HG02571 (cell line): ENCODE data around the gene DKKL1.
"Not testable (repeated sequence)": the region's sequence is repeated elsewhere in the genome, so short reads cannot be mapped to it uniquely, and the experiment has no call there.

Experiments used
- ATAC-seq: cut with Tn5 transposase; IDR thresholded peaks from one replicate; pipeline ENCODE4 v1.9.1; 2021; ENCODE audit warnings: mild to moderate bottlenecking, moderate library complexity; ENCODE audit not compliant: unreplicated experiment

Gene DKKL1

DNA sequence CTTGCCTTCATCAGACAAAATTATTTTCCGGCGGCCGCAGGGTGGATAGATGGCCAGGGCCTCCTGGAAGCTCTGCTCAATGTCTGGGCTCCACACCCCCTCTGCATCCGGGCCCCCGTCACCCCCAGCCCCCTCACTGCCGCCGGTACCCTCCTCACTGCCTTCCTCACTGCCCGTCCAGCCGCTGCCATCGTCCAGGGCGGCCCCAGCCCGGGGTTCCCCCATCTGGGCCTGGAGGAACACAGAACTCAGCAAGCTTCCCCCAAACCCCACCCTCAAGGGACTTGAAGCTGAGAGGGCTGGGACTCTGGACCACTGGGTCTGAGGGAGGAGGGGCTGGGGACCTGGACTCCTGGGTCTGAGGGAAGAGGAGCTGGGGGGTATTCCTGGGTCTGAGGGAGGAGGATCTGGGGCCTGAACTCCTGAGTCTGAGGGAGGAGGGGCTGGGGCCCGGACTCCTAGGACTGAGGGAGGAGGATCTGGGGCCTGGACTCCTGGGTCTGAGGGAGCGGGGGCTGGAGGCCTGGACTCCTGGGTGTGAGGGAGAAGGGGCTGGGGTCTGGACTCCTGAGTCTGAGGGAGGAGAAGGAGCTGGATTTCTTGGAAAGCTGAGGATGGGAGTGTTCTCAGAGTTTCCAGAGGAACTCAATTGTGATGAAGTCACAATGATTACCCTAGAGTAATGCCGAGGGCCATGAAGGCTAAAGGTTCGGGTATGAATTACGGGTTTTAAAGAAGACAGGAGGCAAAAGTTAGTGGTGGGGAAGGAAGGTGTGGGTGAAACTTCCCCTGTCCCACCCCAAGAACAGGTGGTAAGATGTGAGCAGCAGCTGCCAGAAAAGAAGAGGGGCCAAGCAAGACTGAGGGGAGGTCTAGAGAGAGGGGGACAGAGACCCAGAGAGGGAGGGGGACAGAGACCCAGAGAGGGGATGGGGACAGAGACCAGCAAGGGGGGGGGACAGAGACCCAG, 3.5 kb upstream of the DKKL1 start:
- no peak for ATAC-seq

DNA sequence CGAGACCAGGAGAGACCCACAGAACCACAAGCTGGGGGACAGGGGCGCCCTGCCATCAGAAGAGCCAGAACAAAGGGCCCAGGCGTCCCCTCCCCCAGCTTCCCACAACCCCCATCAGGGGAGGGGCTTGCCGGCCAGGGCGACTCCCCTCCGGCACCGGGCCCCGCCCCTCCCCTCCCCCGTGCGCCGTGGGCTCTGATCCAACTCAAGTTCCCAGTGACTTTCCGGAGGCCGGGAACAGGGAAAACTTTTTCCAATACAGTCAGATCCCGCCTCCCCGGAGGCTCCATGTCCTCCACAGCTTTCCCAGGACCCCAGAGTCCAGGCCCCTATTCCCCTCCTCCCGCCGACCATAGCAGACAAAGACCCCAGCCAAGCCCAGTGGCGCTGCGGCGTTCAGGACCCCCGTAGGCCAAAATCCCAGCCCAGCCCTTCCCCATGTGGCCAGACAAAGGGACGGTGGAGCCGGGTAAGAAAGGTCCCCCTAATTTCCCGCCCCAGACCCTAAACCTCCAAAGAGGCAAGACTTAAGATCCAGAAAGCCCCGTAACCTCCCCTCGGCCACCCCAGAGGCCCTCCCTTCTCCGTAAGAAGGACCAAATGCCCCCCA, 2.1 kb upstream of the DKKL1 start:
- ATAC-seq: no peak

DNA sequence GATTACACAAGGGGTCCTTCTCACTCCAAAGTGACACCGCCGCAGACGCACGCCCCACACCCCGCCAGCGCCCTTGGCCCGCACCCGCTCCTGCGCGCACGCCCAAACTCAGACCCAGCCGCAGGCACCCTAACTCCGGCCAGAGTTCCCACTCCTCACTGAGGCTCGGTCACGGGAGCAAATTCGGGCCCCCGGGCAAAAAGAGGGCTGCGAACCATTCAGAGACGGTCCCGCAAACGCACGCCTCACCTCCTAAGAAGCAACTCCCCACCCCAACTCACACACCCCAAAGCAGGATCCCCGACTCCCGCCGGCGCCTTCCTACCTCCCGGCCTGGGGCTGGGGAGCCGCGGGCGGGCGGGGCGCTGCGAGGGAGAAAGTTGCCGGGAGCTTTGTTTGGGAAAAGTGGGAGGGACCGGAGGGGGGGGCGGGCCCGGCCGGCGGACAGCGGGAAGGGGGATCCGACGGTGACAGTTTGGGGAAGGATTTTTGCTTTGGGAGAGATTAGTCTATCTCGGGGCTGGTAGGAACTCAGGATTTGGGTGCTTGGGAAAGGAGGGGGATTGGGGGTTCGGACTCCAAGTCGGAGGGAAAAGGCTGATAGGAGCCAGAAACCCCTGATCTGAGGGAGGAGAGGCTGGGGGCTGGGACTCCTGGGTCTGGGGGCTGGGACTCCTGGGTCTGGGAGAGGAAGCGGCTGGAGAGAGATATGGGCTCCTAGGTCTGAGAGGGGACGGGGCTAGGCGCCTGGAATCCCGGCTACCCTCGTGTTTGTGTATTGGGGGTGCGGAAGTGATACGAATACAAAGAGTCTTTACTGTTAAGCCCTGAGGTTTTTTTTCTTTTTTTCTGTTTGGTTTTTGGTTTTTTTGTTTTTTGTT, 1.4 kb upstream of the DKKL1 start, which contains the start of gene TEAD2:
TSS of gene TEAD2 (minus strand) at position 369 of the 881 bp plus-strand sequence. CDS start 2,341 bp downstream, outside the sequence.
- no peak for ATAC-seq

DNA sequence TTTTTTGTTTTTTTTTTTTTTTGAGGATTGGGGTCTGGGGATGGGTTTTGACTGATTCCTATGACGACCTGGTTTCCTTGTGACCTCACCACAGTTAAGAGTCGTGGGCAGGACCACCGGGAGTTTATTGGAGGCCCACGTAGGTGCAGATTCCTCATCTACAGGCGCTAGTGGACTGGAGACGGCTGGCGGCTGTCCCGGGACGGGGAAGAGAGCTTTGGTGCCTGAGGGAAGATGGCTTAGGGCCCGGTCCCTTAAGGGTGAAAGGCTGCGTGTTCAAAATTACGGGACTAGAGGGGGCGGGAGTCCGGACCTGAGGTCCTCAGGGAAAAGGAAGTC, 779 bp upstream of the DKKL1 start:
- no peak for ATAC-seq

DNA sequence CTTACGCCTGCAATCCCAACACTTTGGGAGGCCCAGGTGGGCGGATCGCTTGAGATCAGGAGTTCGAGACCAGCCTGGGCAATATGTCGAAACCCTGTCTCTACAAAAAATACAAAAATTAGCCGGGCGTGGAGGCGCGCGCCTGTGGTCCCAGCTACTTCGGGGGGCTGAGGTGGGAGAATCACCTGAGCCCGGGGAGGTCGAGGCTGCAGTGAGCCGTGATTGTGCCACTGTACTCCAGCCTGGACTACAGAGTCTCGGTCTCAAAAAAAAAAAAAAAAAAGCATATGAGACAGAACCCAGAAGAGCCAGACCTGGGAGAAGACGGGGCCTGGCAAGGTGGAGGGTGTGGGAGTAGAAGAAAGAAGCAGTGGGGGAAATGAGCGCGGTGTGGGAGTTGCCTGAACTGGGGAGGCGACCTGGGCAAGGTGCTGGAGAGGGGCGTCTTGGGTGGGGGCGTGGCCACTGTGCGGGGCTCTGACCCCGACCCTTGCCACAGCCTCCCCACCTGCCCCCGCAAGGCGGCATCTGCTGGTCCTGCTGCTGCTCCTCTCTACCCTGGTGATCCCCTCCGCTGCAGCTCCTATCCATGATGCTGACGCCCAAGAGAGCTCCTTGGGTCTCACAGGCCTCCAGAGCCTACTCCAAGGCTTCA, 533 bp downstream of the DKKL1 start:
- no peak for ATAC-seq

DNA sequence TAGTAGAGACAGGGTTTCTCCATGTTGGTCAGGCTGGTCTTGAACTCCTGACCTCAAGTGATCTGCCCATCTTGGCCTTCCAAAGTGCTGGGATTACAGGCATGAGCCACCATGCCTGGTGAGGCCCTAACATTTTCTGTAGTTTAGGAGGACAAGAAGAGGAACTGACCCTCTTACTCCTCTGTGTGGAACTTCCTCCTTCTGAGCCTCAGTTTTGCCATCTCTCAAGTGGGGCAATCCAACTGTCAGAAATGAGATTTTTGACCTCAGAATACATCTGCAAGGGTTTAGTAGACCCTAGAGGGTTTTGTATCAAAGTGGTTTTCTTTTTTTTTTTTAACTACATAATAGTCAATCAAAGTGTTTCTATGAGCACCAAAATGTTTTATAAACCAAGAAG, 2.4 kb downstream of the DKKL1 start:
- no peak for ATAC-seq

DNA sequence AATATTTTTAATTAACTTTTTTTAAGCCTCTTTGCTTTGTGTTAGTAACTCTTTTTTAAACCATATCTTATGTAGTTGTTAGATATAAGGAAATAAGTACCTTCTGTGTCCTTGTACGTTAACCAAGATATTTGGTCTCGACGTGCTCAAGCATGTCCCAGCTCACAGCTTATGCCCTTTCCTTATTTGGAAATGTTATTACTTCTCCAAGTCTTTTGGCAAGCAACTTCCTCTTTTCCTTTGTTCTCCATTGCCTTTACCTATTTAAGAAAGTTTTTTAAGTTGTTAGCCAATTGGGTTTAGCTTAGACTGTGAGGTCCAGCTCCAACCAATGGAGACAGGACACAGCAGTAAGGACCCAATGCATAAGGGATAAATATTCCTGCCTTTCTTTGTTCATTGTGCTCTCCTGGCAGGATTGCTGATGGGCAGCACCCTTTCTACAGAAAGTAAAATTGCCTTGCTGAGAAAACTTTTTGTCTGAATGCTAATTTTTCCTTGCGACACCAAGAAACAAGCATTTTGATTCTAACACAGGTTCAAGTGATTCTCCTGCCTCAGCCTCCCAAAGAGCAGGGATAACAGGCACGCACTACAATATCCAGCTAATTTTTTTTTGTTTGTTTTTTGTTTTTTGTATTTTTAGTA, 5.2 kb downstream of the DKKL1 start:
- no peak for ATAC-seq

DNA sequence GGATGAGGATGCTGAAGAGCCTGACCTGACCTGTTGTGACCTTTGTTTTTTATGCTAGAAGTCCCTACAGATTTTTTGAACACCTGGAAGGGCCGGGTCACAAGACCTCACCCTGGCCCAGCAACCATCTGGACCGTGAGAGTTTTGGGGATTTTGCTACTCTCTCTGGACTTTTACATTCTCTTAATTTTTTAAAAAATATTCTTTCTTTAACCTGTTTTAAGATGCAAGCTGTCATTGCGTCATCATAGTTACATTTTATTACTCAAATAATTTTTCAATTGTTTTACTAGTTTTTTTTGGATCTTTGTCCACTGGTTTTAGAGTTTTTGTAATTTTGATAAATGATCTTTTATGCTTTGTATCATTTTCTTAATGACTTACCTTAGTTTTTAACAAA, 7.5 kb downstream of the DKKL1 start:
- ATAC-seq: no peak

DNA sequence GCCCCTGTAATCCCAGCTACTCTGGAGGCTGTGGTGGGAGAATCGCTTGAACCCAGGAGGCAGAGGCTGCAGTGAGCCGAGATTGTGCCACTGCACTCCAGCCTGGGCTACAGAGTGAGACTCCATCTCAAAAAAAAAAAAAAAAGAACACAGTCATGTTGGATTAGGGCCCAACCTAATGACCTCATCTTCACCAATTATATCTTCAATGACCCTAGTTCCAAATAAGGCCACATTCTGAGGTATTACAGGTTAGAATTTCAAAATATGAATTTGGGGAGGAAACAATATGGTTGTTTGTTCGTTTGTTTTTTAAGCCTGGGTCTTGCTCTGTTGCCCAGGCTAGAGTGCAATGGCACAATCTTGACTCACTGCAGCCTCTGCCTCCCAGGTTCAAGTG, 9.5 kb downstream of the DKKL1 start:
- not testable (repeated sequence) for ATAC-seq

DNA sequence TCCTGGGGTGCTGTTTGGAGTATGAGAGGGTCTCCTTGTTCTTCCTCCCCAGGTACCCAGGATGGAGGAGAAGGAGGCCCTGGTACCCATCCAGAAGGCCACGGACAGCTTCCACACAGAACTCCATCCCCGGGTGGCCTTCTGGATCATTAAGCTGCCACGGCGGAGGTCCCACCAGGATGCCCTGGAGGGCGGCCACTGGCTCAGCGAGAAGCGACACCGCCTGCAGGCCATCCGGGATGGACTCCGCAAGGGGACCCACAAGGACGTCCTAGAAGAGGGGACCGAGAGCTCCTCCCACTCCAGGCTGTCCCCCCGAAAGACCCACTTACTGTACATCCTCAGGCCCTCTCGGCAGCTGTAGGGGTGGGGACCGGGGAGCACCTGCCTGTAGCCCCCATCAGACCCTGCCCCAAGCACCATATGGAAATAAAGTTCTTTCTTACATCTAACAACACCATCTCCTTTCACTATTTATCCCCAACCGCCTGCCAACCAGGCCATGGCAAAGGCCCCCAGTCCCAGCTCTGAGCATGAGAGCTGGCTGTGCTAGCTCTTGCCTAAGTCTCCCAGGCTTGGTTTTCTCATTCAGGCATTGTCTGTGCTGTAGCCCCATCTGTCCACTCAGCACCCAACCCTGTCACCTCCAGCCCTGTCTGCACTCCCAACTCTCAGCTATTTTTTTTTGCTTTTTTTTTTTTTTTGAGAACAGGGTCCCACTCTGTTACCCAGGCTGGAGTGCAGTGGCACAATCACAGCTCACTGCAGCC, 11.2 kb downstream of the DKKL1 start:
- no peak for ATAC-seq

DNA sequence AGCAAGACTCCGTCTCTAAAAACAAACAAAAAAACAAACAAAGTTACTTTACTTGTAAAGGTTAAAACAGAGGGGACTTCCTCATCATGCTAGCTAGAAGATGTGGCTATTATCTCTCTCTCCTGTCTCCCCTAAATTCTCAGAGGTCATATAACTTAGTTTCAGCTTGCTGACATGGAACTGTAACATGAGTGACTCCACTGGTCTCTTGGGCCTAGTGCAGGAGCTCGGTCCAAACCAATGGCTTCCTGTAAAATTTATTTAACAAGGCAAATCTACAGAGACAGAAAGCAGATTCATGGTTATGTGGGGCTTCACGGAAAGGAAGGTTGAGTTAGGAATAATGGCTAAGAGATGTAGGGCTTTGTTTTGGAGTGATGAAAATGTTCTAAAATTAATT, 14.8 kb downstream of the DKKL1 start:
- ATAC-seq: no peak

DNA sequence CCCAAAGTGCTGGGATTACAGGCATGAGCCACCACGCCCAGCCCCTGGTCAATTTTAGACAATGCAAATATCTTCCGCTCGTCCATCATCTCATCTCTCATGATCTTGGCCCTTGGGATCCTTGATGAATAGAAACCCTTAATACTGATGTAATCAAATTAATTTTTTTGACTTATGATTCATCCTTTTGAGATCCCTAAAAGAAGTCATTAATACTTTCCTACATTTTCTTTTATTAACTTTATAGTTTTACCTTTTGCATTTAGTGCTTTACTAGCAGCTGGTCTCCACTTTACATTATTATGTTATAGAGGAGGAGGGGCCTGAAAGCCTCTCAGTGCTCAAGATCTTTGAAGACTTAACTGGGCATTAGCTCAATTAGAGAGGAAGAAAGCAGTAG, 16.7 kb downstream of the DKKL1 start:
- ATAC-seq: no peak

DNA sequence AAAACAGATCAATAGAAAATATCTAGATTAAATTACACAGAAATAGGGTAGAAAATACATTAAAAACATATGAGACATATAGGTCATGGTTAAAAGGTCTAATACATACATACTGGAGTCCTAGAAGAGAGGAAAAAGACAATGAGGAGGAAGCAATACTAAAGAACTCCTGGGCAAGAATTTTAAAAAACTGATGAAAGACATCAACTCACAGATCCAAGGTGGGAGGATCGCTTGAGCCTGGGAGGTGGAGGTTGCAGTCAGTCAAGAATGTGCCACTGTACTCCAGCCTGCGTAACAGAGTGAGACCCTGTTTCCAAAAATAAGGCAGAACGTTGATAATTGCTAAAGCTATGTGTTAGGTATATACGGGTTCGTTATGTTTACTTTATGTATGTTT, 19.0 kb downstream of the DKKL1 start:
- ATAC-seq: no peak

DNA sequence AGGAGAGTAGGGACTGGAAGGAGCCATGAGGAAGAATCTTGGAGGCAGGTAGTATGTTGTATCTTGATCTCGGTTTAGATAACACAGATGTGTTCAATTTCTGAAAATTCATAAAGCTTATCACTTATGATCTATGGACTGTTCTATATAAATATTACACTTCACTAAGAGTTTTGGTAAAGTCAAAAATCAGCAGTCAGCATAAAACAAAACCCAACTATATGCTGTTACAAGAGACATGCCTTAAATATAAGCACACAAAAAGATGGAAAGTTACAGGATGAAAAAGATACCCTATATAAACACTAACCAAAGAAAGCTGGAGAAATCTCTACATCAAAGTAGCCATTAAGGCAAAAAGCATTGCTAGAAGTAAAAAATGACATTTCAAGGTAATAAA, 19.9 kb downstream of the DKKL1 start:
- ATAC-seq: no peak

DNA sequence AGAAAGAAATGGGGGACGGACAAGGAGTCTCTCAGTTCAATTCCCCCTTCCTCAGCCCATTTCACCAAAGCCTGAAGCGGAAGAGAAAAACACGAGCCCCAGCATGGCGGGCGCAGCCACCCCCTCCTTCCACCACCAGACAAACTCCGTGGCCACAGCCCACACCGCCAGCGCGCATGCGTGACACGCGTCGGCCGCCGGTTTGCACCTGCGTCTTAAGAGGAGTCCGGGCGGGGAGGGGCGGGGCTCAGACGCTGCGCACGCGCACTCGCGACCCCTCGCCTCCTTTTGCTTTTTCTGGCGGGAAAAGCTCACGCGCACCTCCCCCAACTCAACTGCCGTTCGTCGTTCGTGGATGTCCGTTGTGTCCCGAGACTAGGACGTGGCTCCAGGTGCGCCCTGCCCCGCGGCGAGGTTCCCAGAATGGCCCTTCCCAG, 24.3 kb downstream of the DKKL1 start, which contains the start of gene KASH5:
TSS of gene KASH5 (plus strand) at position 314 of the 437 bp plus-strand sequence. CDS start 2,635 bp downstream, outside the sequence.
- ATAC-seq: no peak

DNA sequence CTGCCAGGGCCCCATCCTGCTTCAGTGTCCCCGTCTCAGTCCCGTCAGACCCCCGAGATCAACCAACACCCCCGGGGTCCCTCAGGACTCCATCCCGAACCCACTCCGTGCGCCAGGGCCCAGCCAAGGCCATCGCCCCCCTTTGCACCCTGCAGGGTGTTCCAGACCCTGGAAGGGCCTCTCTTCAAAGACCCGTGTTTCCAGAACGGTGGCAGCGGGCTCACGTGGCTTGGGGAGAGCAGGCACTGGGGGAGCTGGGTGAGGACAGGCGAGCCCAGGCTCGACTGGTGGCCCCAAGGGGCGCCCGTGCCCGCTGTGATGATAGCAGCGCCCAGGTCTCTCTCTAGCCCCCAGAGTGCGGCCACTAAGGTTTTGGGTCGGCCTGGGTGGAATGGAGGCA, 25.7 kb downstream of the DKKL1 start:
- ATAC-seq: no peak

DNA sequence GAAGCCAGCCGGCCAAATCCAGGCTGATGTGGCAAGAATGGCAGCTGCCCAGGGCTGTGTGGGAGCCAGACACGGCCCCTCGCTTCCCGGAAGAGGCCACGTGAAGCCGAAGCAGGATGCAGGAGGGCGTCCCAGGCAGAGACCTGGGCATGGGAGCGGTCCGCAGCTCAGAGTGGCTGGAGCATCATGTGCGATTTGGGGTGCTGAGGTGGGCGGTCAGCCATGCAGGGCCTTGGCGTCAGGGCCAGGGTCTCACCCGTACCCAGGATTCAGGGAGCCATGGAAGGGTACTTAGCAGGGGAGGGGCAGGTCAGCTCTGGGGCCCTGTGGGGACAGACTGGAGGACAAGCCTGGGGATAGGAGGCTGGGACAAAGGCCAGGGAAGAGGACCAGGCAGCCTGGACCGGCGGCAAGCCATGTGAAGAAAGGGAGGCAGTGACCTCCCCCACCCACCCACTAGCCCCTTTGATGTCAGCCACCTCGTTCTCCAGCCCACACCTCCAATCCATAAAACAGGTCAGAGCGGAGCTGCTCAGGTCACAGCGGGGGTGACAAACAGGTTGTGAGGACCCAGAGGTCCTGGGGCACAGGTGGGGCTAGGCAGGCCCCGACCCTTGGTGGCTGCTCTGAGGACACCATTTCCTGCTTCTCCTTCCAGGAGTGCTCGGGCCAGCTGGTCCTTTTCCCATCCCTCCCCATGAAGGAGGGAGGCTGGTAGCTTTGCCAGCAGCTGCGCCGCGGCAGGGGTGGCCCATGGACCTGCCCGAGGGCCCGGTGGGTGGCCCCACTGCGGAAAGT, 26.7 kb downstream of the DKKL1 start:
- no peak for ATAC-seq

DNA sequence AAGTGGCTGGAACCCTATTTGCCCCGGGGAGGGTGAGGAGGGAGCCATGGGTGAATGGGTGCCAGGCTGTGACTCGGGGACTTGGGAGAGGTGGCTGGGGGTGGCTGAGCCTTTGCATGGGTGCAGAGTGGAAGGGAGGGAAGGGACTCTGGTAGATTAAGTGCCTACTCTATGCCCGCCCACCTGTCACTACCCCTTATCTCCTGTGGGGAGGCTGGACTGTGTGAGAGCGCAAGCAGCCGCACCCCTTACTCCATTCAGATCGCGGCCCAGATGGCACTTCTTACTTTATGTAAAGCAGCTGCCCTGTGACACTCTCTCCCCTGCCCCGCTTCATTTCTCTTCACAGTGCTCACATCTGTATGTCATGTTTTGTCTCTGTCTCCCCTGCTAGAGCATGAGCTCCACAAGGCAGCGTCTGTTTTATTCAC, 27.3 kb downstream of the DKKL1 start:
- no peak for ATAC-seq
